Prostate gland (tissue), 2 donors: ENCODE results near the gene TXNDC17. TPM values are rescaled to one million over a fixed set of nuclear protein-coding genes. Genes with fewer than 3 reads are reported as not detected.

Experiments
- DNase-seq: peaks from one replicate; pipeline ENCODE4 v3.0.0-alpha.2; 2019; ENCODE audit warnings: low spot score
- H3K27ac ChIP-seq, 2 donors: fragments of 200-600 bp; sonication (generic); 2 replicates each; pipeline ENCODE4 v1.5.1; 2017 to 2019
- H3K27me3 ChIP-seq: fragments of 200-600 bp; sonication (generic); replicated peaks from 2 replicates; pipeline ENCODE4 v1.5.1; 2019; ENCODE audit not compliant: insufficient read depth
- H3K36me3 ChIP-seq, 2 donors: fragments of 200-600 bp; sonication (generic); 1 replicate in 1 of 2; 2 replicates in 1 of 2; pipeline versions ENCODE4 v1.5.1 to v1.8.1; 2017 to 2019
- H3K4me1 ChIP-seq: fragments of 200-600 bp; sonication (generic); replicated peaks from 2 replicates; pipeline ENCODE4 v1.5.1; 2019
- H3K4me3 ChIP-seq, 2 donors: fragments of 200-600 bp; sonication (generic); 2 replicates each; pipeline ENCODE4 v1.5.1; 2017 to 2019
- H3K9me3 ChIP-seq: fragments of 200-600 bp; sonication (generic); 2 replicates; pipeline ENCODE4 v1.5.1; 2017
- CTCF ChIP-seq, 4 experiments: fragments of 200-600 bp in 2 of 4; fragments of 450-650 bp in 2 of 4; sonication (generic) in 2 of 4; IDR thresholded peaks; 1 replicate in 3 of 4; 2 replicates in 1 of 4; pipeline ENCODE4 v1.5.1; 2016 to 2019; ENCODE audit warnings: antibody characterized with exemption in 4 of 4, mild to moderate bottlenecking in 2 of 4, moderate library complexity in 2 of 4
- POLR2A ChIP-seq: fragments of 450-650 bp; IDR thresholded peaks from one replicate; pipeline ENCODE4 v1.6.1; 2016; ENCODE audit warnings: antibody characterized with exemption, mild to moderate bottlenecking
- POLR2AphosphoS5 ChIP-seq: sonication (generic); formaldehyde crosslinking; IDR thresholded peaks from one replicate; pipeline ENCODE4 v1.6.1; 2017; ENCODE audit warnings: antibody characterized with exemption
- WGBS: methylation state at CpG from one replicate; pipeline ENCODE4 v1.1.5; 2018; 5-methylcytosine and 5-hydroxymethylcytosine counted together
- intact Hi-C: fragments of 100-400 bp; cut with DNase I; formaldehyde crosslinking; loops from one replicate; pipeline ENCODE4 v1.14.2; 2022
- total RNA-seq, 2 donors: library from RNA; depleted of rRNA; stranded (reverse); fragments of >200 nt; gene quantifications; one replicate each; pipeline ENCODE4 v1.1.0, GENCODE V29; 2016

TXNDC17 gene
- total RNA-seq, 2 donors from 2014 or later: 111 to 220 TPM

GRCh38 chr17:6596941-6597340 lies 43.9 kb upstream of the TXNDC17 start:
- peaks cover 0 to 6% of the 10 kb centered on the region in 2 donors for H3K36me3 ChIP-seq
- no peaks in the 10 kb centered on the region for H3K27me3 ChIP-seq
- no peaks in the 10 kb centered on the region for H3K9me3 ChIP-seq
- 86% methylated on average over 4 of the region's 4 CpGs for WGBS
- intact Hi-C loops: no loop called here
- no peak overlapping the region for H3K27ac ChIP-seq
- H3K4me3 ChIP-seq: no peak overlapping the region
- DNase-seq: no peak
- TF ChIP-seq POLR2A: no peak
- TF ChIP-seq POLR2AphosphoS5: no peak
- no peak for TF ChIP-seq CTCF (IDR thresholded peaks at IDR 0.05)
- no peaks in the 10 kb centered on the region for H3K4me1 ChIP-seq

GRCh38 chr17:6597727-6598126 lies 43.1 kb upstream of the TXNDC17 start:
- 35% methylated on average over 1 of the region's 1 CpG for WGBS
- intact Hi-C loops: no loop called here
- no peaks in the 10 kb centered on the region for H3K27me3 ChIP-seq

GRCh38 chr17:6599364-6599763 lies 41.5 kb upstream of the TXNDC17 start:
- H3K27me3 ChIP-seq: no peaks in the 10 kb centered on the region
- no peak for DNase-seq
- peaks cover 0 to 6% of the 10 kb centered on the region in 2 donors for H3K36me3 ChIP-seq
- intact Hi-C loops: no loop called here
- peak overlapping the region; percentile 2 to 41 for H3K27ac ChIP-seq
- no peaks in the 10 kb centered on the region for H3K4me1 ChIP-seq
- H3K4me3 ChIP-seq: no peak overlapping the region
- no peaks in the 10 kb centered on the region for H3K9me3 ChIP-seq
- TF ChIP-seq POLR2AphosphoS5: peak; percentile 65
- no peak for TF ChIP-seq CTCF (IDR thresholded peaks at IDR 0.05)
- no peak for TF ChIP-seq POLR2A

More at GRCh38 chr17:6597727-6598126, 43.1 kb upstream of the TXNDC17 start:
- no peak for TF ChIP-seq POLR2A
- H3K4me1 ChIP-seq: no peaks in the 10 kb centered on the region
- DNase-seq: no peak
- H3K4me3 ChIP-seq: no peak overlapping the region
- H3K36me3 ChIP-seq: peaks cover 0 to 6% of the 10 kb centered on the region in 2 donors
- no peaks in the 10 kb centered on the region for H3K9me3 ChIP-seq
- peak overlapping the region in 1 of 2 donors; percentile 40 for H3K27ac ChIP-seq

- intact Hi-C loops: no loop called here
- no peaks in the 10 kb centered on the region for H3K9me3 ChIP-seq
- no peak overlapping the region for H3K27ac ChIP-seq
- no peaks in the 10 kb centered on the region for H3K36me3 ChIP-seq
- no peak for DNase-seq
- no peak overlapping the region for H3K4me3 ChIP-seq
- H3K4me1 ChIP-seq: no peaks in the 10 kb centered on the region
- 96% methylated on average over 2 of the region's 2 CpGs for WGBS
- no peaks in the 10 kb centered on the region for H3K27me3 ChIP-seq
- TF ChIP-seq CTCF (IDR thresholded peaks at IDR 0.05): no peak
Measured at GRCh38 chr17:6602141-6602540, 38.7 kb upstream of the TXNDC17 start.

- Histone ChIP-seq H3K4me1 (no peaks in the 10 kb centered on the region), H3K36me3 (no peaks in the 10 kb centered on the region), H3K27me3 (no peaks in the 10 kb centered on the region), H3K27ac (no peak overlapping the region), H3K4me3 (no peak overlapping the region), H3K9me3 (no peaks in the 10 kb centered on the region)
- WGBS: 48% methylated on average over 3 of the region's 3 CpGs
- peak; percentile 22 for DNase-seq
- intact Hi-C loops: no loop called here
- TF ChIP-seq CTCF (IDR thresholded peaks at IDR 0.05) (no peak), POLR2AphosphoS5 (no peak), POLR2A (no peak)
Measured at GRCh38 chr17:6603744-6604325, 37.0 kb upstream of the TXNDC17 start.
